Measurements from ENCODE around the gene KDM1B. TPM values are rescaled to one million over a fixed set of nuclear protein-coding genes. Genes with fewer than 3 reads are reported as not detected.
"Not testable (repeated sequence)": the region's sequence is repeated elsewhere in the genome, so short reads cannot be mapped to it uniquely, and the experiment has no call there.

Gene KDM1B
- total and polyA plus RNA-seq, 9 donors = 4.7 to 21.7 (median 13.7) TPM

- no peaks in the 10 kb centered on the region for H3K36me3 ChIP-seq
- no peaks in the 10 kb centered on the region for H3K4me1 ChIP-seq (ENCODE audit: insufficient read depth)
- 95 to 97% (median 97%) methylated on average over 2 of the region's 2 CpGs for WGBS, 3 donors
- TF ChIP-seq EP300 (IDR thresholded peaks at IDR 0.05) = no peak
- no peak for TF ChIP-seq POLR2A (IDR thresholded peaks at IDR 0.05)
- no peak for TF ChIP-seq CTCF (IDR thresholded peaks at IDR 0.05)
- no peak for DNase-seq
- H3K27ac ChIP-seq = no peak overlapping the region
- no peak overlapping the region for H3K4me3 ChIP-seq
- intact Hi-C loops (cut with DNase I) = no loop called here
- no peaks in the 10 kb centered on the region for H3K9me3 ChIP-seq
- H3K27me3 ChIP-seq = no peaks in the 10 kb centered on the region
Observed at GRCh38 chr6:18147616-18148015, 7.6 kb upstream of the KDM1B start.

GRCh38 chr6:18148304-18149025 is 6.8 kb upstream of the KDM1B start:
- no peak for TF ChIP-seq EP300 (IDR thresholded peaks at IDR 0.05)
- no peak for TF ChIP-seq POLR2A (IDR thresholded peaks at IDR 0.05)
- no peak for TF ChIP-seq CTCF (IDR thresholded peaks at IDR 0.05)
- H3K36me3 ChIP-seq = no peaks in the 10 kb centered on the region
- no peak overlapping the region for H3K27ac ChIP-seq
- H3K27me3 ChIP-seq = no peaks in the 10 kb centered on the region
- no peaks in the 10 kb centered on the region for H3K4me1 ChIP-seq (ENCODE audit: insufficient read depth)
- DNase-seq = no peak
- WGBS, 3 donors = 90 to 95% (median 93%) methylated on average over 5 of the region's 5 CpGs
- no peak overlapping the region for H3K4me3 ChIP-seq
- intact Hi-C loops (cut with DNase I) = no loop called here
- no peaks in the 10 kb centered on the region for H3K9me3 ChIP-seq

- H3K36me3 ChIP-seq; H3K27me3 ChIP-seq; H3K4me1 ChIP-seq (ENCODE audit: insufficient read depth); DNase-seq; H3K9me3 ChIP-seq; H3K27ac ChIP-seq; H3K4me3 ChIP-seq: not testable (repeated sequence)
- 97 to 99% (median 97%) methylated on average over 3 of the region's 3 CpGs for WGBS, 3 donors
- intact Hi-C loops (cut with DNase I) = loop anchor here in 1 of 4 donors (10.0 kb wide), 1 partner anchor 113 kb away; the partner anchor contains the start of gene DEK
Observed at GRCh38 chr6:18151391-18151790, 3.8 kb upstream of the KDM1B start.

- H3K9me3 ChIP-seq = no peaks in the 10 kb centered on the region
- no peaks in the 10 kb centered on the region for H3K27me3 ChIP-seq
- H3K36me3 ChIP-seq = no peaks in the 10 kb centered on the region
- no peak overlapping the region for H3K27ac ChIP-seq
- intact Hi-C loops (cut with DNase I) = loop anchor here in 1 of 4 donors (10.0 kb wide), 1 partner anchor 113 kb away; the partner anchor contains the start of gene DEK
- no peak for TF ChIP-seq POLR2A (IDR thresholded peaks at IDR 0.05)
- no peak for TF ChIP-seq CTCF (IDR thresholded peaks at IDR 0.05)
- TF ChIP-seq EP300 (IDR thresholded peaks at IDR 0.05) = no peak
- no peak for DNase-seq
- peaks cover 2% of the 10 kb centered on the region for H3K4me1 ChIP-seq (ENCODE audit: insufficient read depth)
- no peak overlapping the region for H3K4me3 ChIP-seq
- 91 to 93% (median 92%) methylated on average over 3 of the region's 3 CpGs for WGBS, 3 donors
Observed at GRCh38 chr6:18151801-18152200, 3.4 kb upstream of the KDM1B start.

GRCh38 chr6:18153311-18153703 is 1.9 kb upstream of the KDM1B start:
- intact Hi-C loops (cut with DNase I) = loop anchor here in 1 of 4 donors (10.0 kb wide), 1 partner anchor 111 kb away; the partner anchor contains the start of gene DEK
- peaks cover 2% of the 10 kb centered on the region for H3K4me1 ChIP-seq (ENCODE audit: insufficient read depth)
- DNase-seq = no peak
- TF ChIP-seq POLR2A (IDR thresholded peaks at IDR 0.05) = no peak
- TF ChIP-seq CTCF (IDR thresholded peaks at IDR 0.05) = no peak
- no peak for TF ChIP-seq EP300 (IDR thresholded peaks at IDR 0.05)
- no peak overlapping the region for H3K27ac ChIP-seq
- no peaks in the 10 kb centered on the region for H3K27me3 ChIP-seq
- no peaks in the 10 kb centered on the region for H3K36me3 ChIP-seq
- no peaks in the 10 kb centered on the region for H3K9me3 ChIP-seq
- H3K4me3 ChIP-seq = no peak overlapping the region

Measured in ovary (tissue), 9 donors.